Lower lobe of right lung (tissue), 2 donors: ENCODE data around the gene CUEDC1. TPM values are rescaled to one million over a fixed set of nuclear protein-coding genes. Genes with fewer than 3 reads are reported as not detected.

Experiments used
- ATAC-seq, 2 donors: fragments of 200-7000 bp; cut with Tn5 transposase; one replicate each; pipeline ENCODE4 v1.9.1; 2020 to 2022; ENCODE audit warnings: mild to moderate bottlenecking in 2 of 2, moderate library complexity in 2 of 2
- DNase-seq: peaks from one replicate; pipeline ENCODE4 v3.0.0-alpha.2; 2020
- H3K27ac ChIP-seq: fragments of 200-600 bp; one replicate; pipeline ENCODE4 v1.8.0; 2022
- H3K27me3 ChIP-seq: fragments of 200-600 bp; one replicate; pipeline ENCODE4 v1.8.0; 2022; ENCODE audit warnings: low read depth
- H3K36me3 ChIP-seq: fragments of 200-600 bp; one replicate; pipeline ENCODE4 v1.8.0; 2022; ENCODE audit warnings: mild to moderate bottlenecking
- H3K4me1 ChIP-seq: fragments of 200-600 bp; one replicate; pipeline ENCODE4 v1.8.0; 2022
- H3K4me3 ChIP-seq: fragments of 200-600 bp; one replicate; pipeline ENCODE4 v1.8.0; 2022; ENCODE audit warnings: mild to moderate bottlenecking
- H3K9me3 ChIP-seq: fragments of 200-600 bp; one replicate; pipeline ENCODE4 v1.8.0; 2022
- CTCF ChIP-seq: fragments of 200-600 bp; IDR thresholded peaks from one replicate; pipeline ENCODE4 v1.8.0; 2022; ENCODE audit warnings: antibody characterized with exemption, mild to moderate bottlenecking
- intact Hi-C: fragments of 100-400 bp; cut with DNase I; formaldehyde crosslinking; loops from one replicate; pipeline ENCODE4 v1.11.0; 2022
- total RNA-seq: library from RNA; stranded (reverse); fragmentation: NEBNext Ultra II Directional; extraction: Animal tissue kit (Norgen Biotek cat#: 25700); gene quantifications from one replicate; pipeline ENCODE4 v1.2.1, GENCODE V29; 2021
- donor health status: DM: no; HTN: yes; CAD: no; lungs with severe emphysema.

CUEDC1 gene
- total RNA-seq, 1 donor from 2014 or later, result 42.8 TPM

GRCh38 chr17:57875290-57876022, 79.8 kb downstream of the CUEDC1 start:
- peak; percentile 93 to 95 for ATAC-seq
- peaks cover 65% of the 10 kb centered on the region for H3K36me3 ChIP-seq
- TF ChIP-seq CTCF, result peak; percentile 32
- H3K27me3 ChIP-seq, result no peaks in the 10 kb centered on the region
- no peak overlapping the region for H3K4me3 ChIP-seq
- DNase-seq, result peak; percentile 84
- no peaks in the 10 kb centered on the region for H3K9me3 ChIP-seq
- peak overlapping the region; percentile 78 for H3K27ac ChIP-seq
- intact Hi-C loops, result no loop called here
- peaks cover 50% of the 10 kb centered on the region for H3K4me1 ChIP-seq

- peak overlapping the region; percentile 78 for H3K27ac ChIP-seq
- TF ChIP-seq CTCF, result no peak
- no peaks in the 10 kb centered on the region for H3K27me3 ChIP-seq
- no peaks in the 10 kb centered on the region for H3K9me3 ChIP-seq
- peak; percentile 40 to 60 for ATAC-seq
- intact Hi-C loops, result no loop called here
- peaks cover 69% of the 10 kb centered on the region for H3K36me3 ChIP-seq
- H3K4me1 ChIP-seq, result peaks cover 50% of the 10 kb centered on the region
- peak; percentile 65 for DNase-seq
- peak overlapping the region; percentile 28 for H3K4me3 ChIP-seq
Measured at GRCh38 chr17:57874434-57875289, 80.5 kb downstream of the CUEDC1 start.

GRCh38 chr17:57874058-57874419, 81.2 kb downstream of the CUEDC1 start:
- H3K36me3 ChIP-seq, result peaks cover 69% of the 10 kb centered on the region
- intact Hi-C loops, result no loop called here

GRCh38 chr17:57873261-57874057, 81.8 kb downstream of the CUEDC1 start:
- Histone ChIP-seq H3K4me1 (peaks cover 48% of the 10 kb centered on the region), H3K27ac (peak overlapping the region; percentile 78)
- intact Hi-C loops, result no loop called here

More at GRCh38 chr17:57874058-57874419, 81.2 kb downstream of the CUEDC1 start:
- ATAC-seq, result no peak
- no peaks in the 10 kb centered on the region for H3K27me3 ChIP-seq
- no peak for TF ChIP-seq CTCF
- H3K4me3 ChIP-seq, result peak overlapping the region; percentile 28
- no peaks in the 10 kb centered on the region for H3K9me3 ChIP-seq
- H3K27ac ChIP-seq, result peak overlapping the region; percentile 78
- DNase-seq, result no peak
- H3K4me1 ChIP-seq, result peaks cover 48% of the 10 kb centered on the region

More at GRCh38 chr17:57873261-57874057, 81.8 kb downstream of the CUEDC1 start:
- ATAC-seq, result no peak
- Histone ChIP-seq H3K27me3 (no peaks in the 10 kb centered on the region), H3K9me3 (no peaks in the 10 kb centered on the region), H3K36me3 (peaks cover 67% of the 10 kb centered on the region), H3K4me3 (no peak overlapping the region)
- no peak for TF ChIP-seq CTCF
- DNase-seq, result no peak
